Gastrocnemius medialis (tissue), 4 donors: ENCODE measurements around the gene PTPRN2.

Experiments used
- POLR2A ChIP-seq, 2 donors: fragments of 450-650 bp; IDR thresholded peaks; one replicate each; pipeline ENCODE4 v1.6.1; 2017; ENCODE audit warnings: antibody characterized with exemption in 2 of 2, mild to moderate bottlenecking in 2 of 2, moderate library complexity in 2 of 2
- TF ChIP-seq, protein P1 (sequence below), 5 experiments: fragments of 450-650 bp in 3 of 5; fragments of 200-600 bp in 2 of 5; sonication (generic) in 2 of 5; IDR thresholded peaks in 4 of 5; conservative IDR thresholded peaks in 1 of 5; 1 replicate in 4 of 5; 2 replicates in 1 of 5; pipeline ENCODE4 v1.5.1; 2016 to 2019; ENCODE audit warnings: antibody characterized with exemption in 5 of 5, mild to moderate bottlenecking in 3 of 5, moderate library complexity in 3 of 5

DNA sequence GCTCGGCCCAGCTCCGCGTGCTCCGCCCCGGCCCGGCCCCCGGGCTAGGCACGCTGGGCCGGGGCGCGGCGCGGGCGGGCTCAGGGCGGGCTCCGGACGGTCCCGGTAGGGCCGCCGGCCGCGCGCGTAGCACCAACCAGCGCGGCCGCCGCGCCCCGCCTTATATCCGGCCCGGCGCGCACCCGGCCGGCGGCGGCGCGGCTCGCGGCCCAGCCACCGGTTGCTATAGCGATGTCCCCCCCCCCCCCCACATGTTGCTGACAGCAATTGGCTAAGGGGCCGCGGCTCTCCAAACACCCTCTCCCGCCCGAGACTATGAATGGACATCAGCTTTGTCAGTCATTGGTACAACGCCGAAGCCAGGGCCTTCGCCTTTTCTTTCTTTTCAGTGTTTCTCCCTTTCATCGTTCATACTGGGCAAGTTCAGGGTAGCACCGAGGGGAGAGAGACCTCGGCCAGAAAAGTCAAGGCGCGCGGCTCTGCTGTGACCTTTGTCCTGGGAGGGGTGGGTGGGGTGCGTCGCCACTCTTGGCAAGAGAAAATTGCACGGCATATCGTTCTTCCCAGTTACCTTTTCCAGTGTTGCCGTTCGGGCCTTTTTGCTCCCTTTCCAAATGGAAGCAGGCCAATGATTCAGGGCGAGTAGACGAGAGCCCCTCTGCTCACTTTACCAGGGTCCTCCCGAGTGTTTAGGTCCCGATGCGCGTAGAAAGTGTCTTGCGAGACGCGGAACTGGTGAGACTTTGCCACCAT lies 896.6 kb downstream of the PTPRN2 start:
- TF ChIP-seq, protein P1, sequence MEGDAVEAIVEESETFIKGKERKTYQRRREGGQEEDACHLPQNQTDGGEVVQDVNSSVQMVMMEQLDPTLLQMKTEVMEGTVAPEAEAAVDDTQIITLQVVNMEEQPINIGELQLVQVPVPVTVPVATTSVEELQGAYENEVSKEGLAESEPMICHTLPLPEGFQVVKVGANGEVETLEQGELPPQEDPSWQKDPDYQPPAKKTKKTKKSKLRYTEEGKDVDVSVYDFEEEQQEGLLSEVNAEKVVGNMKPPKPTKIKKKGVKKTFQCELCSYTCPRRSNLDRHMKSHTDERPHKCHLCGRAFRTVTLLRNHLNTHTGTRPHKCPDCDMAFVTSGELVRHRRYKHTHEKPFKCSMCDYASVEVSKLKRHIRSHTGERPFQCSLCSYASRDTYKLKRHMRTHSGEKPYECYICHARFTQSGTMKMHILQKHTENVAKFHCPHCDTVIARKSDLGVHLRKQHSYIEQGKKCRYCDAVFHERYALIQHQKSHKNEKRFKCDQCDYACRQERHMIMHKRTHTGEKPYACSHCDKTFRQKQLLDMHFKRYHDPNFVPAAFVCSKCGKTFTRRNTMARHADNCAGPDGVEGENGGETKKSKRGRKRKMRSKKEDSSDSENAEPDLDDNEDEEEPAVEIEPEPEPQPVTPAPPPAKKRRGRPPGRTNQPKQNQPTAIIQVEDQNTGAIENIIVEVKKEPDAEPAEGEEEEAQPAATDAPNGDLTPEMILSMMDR (IDR thresholded peaks at IDR 0.05 in 4 of 5, conservative IDR thresholded peaks at IDR 0.05 in 1 of 5) = no peak
- TF ChIP-seq POLR2A (IDR thresholded peaks at IDR 0.05) = no peak
